ENCODE data around the gene PCSK4. TPM values are rescaled to one million over a fixed set of nuclear protein-coding genes. Genes with fewer than 3 reads are reported as not detected.
"Not testable (repeated sequence)": the region's sequence is repeated elsewhere in the genome, so short reads cannot be mapped to it uniquely, and the experiment has no call there.

PCSK4 gene
- total and polyA plus RNA-seq, 12 donors, result 0.38 to 3.9 (median 1.4) TPM

GRCh38 chr19:1482361-1483130, 7.6 kb downstream of the PCSK4 start:
- H3K27ac ChIP-seq, result no peak overlapping the region
- H3K27me3 ChIP-seq, result no peaks in the 10 kb centered on the region
- H3K36me3 ChIP-seq, result peaks cover 0 to under 1% (median 0%) of the 10 kb centered on the region in 9 donors
- intact Hi-C loops (cut with DNase I), result no loop called here
- TF ChIP-seq, protein P1, sequence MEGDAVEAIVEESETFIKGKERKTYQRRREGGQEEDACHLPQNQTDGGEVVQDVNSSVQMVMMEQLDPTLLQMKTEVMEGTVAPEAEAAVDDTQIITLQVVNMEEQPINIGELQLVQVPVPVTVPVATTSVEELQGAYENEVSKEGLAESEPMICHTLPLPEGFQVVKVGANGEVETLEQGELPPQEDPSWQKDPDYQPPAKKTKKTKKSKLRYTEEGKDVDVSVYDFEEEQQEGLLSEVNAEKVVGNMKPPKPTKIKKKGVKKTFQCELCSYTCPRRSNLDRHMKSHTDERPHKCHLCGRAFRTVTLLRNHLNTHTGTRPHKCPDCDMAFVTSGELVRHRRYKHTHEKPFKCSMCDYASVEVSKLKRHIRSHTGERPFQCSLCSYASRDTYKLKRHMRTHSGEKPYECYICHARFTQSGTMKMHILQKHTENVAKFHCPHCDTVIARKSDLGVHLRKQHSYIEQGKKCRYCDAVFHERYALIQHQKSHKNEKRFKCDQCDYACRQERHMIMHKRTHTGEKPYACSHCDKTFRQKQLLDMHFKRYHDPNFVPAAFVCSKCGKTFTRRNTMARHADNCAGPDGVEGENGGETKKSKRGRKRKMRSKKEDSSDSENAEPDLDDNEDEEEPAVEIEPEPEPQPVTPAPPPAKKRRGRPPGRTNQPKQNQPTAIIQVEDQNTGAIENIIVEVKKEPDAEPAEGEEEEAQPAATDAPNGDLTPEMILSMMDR (IDR thresholded peaks at IDR 0.05), result no peak
- 81 to 84% methylated on average over 37 of the region's 37 CpGs for WGBS, 2 donors
- peak in 1 of 8 donors; percentile 3 for ATAC-seq
- no peak for DNase-seq
- peaks cover 0 to 22% (median 16%) of the 10 kb centered on the region in 9 donors for H3K4me1 ChIP-seq
- H3K4me3 ChIP-seq, result no peak overlapping the region
- H3K9me3 ChIP-seq, result no peaks in the 10 kb centered on the region

DNA sequence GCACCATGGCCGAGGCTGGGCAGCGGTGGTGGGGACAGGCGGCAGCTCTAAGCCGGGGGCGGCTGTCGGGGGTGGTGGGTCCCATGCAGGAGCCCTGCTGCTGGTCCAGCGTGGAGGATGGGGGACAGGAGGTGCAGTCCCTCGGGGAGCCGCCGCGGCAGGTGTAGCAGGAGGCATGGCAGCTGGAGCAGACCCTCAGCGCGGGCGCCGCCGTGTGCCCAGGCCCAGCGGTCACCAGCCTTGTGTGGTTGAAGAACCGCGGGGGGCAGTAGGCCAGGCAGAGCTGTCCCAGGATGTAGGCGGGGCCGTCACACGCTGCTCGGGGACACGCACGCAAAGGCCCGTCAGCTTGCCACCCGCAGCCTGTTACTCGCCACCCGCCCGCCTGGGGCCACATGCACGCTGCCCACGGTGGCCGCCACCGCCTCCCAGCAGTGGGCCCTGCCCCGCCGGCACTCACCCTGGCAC, 8.2 kb downstream of the PCSK4 start:
- peaks cover 0 to 6% (median 0%) of the 10 kb centered on the region in 9 donors for H3K36me3 ChIP-seq
- 89 to 93% methylated on average over 27 to 36 of the region's 36 CpGs for WGBS, 2 donors
- peak in 1 of 8 donors; percentile 4 for ATAC-seq
- no peak for DNase-seq
- intact Hi-C loops (cut with DNase I), result no loop called here
- TF ChIP-seq, protein P1 (IDR thresholded peaks at IDR 0.05), result no peak
- H3K27me3 ChIP-seq, result no peaks in the 10 kb centered on the region
- no peaks in the 10 kb centered on the region for H3K9me3 ChIP-seq
- peaks cover 0 to 27% (median 20%) of the 10 kb centered on the region in 9 donors for H3K4me1 ChIP-seq
- H3K27ac ChIP-seq, result no peak overlapping the region
- no peak overlapping the region for H3K4me3 ChIP-seq

- intact Hi-C loops (cut with DNase I), result no loop called here
- peaks cover 0 to 12% (median 0%) of the 10 kb centered on the region in 9 donors for H3K36me3 ChIP-seq
- ATAC-seq (no peak), DNase-seq (no peak)
- no peak overlapping the region for H3K27ac ChIP-seq
- H3K9me3 ChIP-seq, result no peaks in the 10 kb centered on the region
- peaks cover 0 to 27% (median 20%) of the 10 kb centered on the region in 9 donors for H3K4me1 ChIP-seq
- no peak overlapping the region for H3K4me3 ChIP-seq
- TF ChIP-seq, protein P1 (IDR thresholded peaks at IDR 0.05), result no peak
- no peaks in the 10 kb centered on the region for H3K27me3 ChIP-seq
- 83 to 90% methylated on average over 26 of the region's 26 CpGs for WGBS, 2 donors
Measured at GRCh38 chr19:1481224-1481892, 8.8 kb downstream of the PCSK4 start.

GRCh38 chr19:1478934-1479707, 11.0 kb downstream of the PCSK4 start, which contains the start of gene C19orf25:
TSS of gene C19orf25 (minus strand) at chr19:1479215. CDS start at chr19:1478903, 312 bp downstream.
- Histone ChIP-seq H3K4me3 (peak within 1 kb of the TSS; percentile 67 to 100 (median 92)), H3K9me3 (no peaks in the 10 kb centered on the region), H3K27ac (peak within 1 kb of the TSS in 9 of 10 donors; percentile 73 to 90 (median 79)), H3K36me3 (peaks cover 0 to 33% (median 0%) of the 10 kb centered on the region in 9 donors), H3K27me3 (no peaks in the 10 kb centered on the region), H3K4me1 (peaks cover 6 to 36% (median 21%) of the 10 kb centered on the region in 9 donors)
- ATAC-seq, result peak; percentile 90 to 98 (median 98)
- WGBS, 2 donors, result 1% methylated on average over 69 to 71 of the region's 71 CpGs
- intact Hi-C loops (cut with DNase I), result loop anchor here in 1 of 10 donors (1.0 kb wide), 1 partner anchor 11 kb away; the partner anchor contains the start of gene PCSK4
- TF ChIP-seq, protein P1 (IDR thresholded peaks at IDR 0.05), result no peak
- peak; percentile 93 to 95 for DNase-seq

GRCh38 chr19:1477056-1477455, 13.1 kb downstream of the PCSK4 start:
- intact Hi-C loops (cut with DNase I); DNase-seq; H3K4me3 ChIP-seq; ATAC-seq; H3K27ac ChIP-seq; H3K9me3 ChIP-seq: not testable (repeated sequence)
- Histone ChIP-seq H3K4me1 (peaks cover 8 to 47% (median 24%) of the 10 kb centered on the region in 9 donors), H3K36me3 (peaks cover 0 to 33% (median 0%) of the 10 kb centered on the region in 9 donors), H3K27me3 (peaks cover 0 to 19% (median 10%) of the 10 kb centered on the region in 7 donors)
- WGBS, 2 donors, result 96 to 97% methylated on average over 9 of the region's 9 CpGs
